Inflammatory macrophage treated with lipopolysaccharide for 1 hour (primary cell): ENCODE data around the gene MTERF2.
A peak's percentile ranks its signal among the peaks of the same experiment; 100 is the strongest.

ENCODE experiments used
- DNase-seq, 2 donors: peaks; one replicate each; pipeline ENCODE4 v3.0.0-alpha.2; 2020 to 2022

Gene MTERF2

DNA sequence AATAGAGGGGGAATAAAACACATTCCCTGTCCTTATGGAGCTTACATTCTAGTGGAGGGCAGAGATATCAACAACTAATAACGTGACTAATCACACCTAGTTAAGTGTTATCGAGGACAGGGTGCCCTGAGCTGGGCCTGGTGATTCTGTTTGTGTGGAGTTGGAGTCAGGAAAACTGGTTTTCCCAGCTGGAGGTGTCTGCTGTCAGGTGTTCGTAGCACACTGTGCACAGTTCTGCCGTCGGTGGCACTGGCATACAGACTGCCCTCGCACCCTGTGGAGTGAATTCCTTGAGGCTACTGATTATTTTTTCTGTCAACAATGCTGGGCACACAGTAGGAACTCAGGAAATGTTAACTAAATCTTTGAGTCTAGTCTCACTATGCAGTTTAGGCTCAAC is 900 bp upstream of the MTERF2 start:
- no peak for DNase-seq

DNA sequence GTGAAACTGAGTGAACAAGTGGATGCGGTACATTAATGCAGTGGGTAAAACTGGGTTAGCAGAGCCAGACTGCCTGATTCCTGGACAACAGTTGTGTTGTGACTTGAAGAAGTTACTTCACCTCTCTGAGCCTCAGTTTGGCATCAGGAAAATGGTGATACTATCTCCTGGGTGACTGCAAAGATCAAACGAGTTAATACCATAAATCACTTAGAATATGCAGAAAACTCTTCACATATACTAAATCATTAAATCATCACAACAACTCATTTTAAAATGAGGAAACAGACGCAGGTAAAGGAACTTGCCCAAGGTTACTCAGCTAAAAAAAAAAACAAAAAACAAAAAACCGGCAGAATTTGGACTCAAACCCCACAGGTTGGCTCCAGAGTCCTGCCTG is 811 bp downstream of the MTERF2 start:
- DNase-seq, result no peak

DNA sequence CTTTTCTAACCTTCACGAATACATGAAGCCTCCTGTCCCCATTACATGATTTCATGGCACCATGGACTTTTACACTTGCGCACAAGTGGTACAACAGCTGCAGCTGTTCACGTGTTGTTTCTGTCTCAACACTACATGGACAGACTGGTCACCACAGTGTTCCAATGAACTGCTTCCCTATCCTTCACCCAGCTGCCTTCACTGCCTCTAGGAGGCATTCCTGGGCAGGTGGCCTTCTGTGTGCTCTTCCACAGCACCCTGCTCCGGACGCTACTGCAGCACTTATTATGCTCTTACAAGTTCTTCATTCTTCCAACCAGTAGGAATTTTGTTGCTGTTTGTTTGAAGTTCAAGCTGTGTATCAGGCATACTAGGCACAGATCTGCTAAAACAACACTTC is 1.5 kb downstream of the MTERF2 start:
- no peak for DNase-seq

DNA sequence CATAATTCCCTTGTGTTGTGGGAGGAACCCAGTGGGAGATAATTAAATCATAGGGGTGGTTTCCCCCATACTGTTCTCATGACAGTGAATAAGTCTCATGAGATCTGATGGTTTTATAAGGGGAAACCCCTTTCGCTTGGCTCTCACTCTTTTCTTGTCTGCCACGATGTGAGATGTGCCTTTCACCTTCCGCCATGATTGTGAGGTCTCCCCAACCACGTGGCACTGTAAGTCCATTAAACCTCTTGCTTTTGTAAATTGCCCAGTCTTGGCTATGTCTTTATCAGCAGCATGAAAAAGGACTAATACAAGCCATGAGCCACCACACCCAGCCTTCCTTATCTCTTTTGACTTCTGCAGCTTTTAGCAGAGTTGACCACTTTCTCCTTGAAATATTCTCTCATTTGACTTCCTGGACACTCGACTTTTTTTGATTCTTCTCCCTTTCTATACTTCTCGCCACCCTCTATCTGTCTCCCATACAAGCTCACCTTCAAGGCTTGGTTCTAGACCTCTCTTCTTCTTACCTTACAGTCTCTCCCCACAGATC is 2.3 kb downstream of the MTERF2 start:
- DNase-seq, result no peak

DNA sequence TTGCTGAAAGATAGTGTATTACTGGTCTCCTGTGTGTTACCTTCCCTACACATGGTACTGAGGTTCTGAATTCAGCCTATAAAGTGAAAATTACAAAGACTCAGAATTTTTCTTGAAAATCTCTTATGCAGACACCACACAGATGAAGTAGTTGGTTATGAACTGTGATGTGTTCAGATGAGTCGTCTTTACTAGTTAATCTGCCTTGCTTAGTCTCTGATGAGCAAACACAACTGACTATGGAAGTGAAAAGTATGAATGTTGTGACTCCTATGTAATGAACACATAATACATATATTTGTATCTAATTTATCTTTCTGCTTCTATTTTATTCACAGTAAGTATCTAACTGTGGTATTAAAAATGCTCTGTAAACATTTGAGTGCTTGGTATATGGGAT is 4.7 kb downstream of the MTERF2 start:
- DNase-seq, result no peak

DNA sequence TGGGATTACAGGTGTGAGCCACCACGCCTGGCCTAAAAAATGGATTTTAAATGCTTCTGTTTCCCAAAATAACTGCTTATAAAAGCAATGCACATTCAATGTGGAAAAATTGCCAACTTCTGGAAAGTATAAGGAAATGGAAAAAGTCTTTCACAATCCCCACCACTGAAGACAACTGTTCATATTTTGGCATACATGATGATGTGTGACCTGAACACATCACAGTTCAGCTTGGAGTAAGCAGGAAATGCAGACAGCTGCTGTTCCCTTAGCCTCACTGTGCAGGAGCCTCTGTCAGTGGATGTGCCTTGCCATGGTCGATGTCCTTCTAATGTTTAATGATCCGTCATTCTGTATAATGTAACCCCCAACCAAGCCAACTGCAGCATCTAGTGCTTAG is 5.2 kb downstream of the MTERF2 start:
- DNase-seq, result no peak

DNA sequence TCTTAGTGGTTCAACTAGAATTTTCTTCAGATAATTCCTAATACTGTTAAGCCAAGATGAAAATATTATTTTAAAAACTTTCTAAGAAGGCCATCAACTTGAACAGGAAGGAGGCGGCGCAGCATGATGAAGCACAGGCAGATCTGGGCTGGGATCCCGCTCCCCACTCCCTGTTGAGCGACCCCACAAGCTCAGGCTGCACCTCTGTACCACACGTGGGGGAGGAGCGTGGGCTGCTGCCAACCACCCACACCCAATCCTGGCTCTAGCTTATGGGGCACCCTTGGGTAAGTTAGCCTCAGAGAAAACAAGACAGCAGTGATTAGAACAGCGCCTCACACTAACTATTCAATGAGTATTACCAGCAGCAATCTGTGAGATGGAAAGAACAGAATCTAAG is 6.0 kb downstream of the MTERF2 start:
- no peak for DNase-seq

DNA sequence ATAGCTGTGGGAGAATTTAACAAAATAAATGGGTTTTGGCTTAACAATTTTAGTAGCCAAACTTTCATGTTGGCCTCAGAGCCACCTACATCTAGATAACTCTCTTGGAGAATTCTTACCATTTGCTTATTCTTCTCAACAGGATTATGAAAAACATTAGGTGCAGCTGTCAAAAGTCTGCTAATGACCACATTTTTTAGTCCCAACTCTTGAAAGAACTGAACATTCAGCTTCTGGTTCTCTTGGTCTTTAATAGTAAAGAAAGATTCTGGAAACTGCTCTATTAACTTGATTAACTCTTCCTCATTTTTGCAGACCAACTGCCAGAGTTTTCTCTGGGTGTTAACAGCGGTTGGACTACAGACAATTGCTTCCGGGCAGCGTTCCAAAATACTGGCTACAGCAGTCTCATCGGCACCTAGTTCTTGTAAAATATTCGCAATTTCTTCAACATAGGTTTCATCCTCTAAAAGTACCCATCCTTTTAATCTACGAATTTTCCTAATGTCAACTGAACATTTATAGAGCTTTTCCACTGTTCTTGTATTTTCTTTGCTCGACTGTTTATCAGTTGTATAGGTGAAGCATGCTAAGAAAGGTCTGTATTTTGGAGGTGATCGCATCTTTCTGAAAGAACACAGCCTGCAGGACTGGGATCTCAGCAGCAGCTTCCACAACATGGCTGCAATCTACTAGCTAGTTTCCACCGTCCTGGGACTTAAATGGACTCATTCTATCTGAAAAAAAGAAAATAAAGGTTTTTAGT is 8.7 kb downstream of the MTERF2 start:
- DNase-seq, result no peak

DNA sequence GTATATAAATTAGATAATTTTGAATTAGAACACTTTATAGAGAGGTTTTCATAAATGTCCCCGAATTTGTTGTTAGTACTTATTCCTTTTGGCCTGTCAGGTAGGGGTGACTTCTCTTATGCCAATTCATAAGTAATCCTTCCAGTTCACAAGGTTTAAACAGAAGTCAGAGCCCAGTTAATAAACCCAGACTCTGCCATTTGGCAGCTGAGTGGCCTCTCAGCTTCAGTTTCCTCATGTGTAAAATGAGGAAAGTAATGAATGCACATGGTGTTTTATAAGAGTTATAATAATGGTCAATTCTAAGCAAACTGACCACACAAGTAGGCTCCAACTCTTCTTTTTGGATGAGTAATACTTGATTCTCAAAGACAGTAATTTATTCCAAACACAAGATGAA is 10.3 kb downstream of the MTERF2 start:
- DNase-seq, result no peak

DNA sequence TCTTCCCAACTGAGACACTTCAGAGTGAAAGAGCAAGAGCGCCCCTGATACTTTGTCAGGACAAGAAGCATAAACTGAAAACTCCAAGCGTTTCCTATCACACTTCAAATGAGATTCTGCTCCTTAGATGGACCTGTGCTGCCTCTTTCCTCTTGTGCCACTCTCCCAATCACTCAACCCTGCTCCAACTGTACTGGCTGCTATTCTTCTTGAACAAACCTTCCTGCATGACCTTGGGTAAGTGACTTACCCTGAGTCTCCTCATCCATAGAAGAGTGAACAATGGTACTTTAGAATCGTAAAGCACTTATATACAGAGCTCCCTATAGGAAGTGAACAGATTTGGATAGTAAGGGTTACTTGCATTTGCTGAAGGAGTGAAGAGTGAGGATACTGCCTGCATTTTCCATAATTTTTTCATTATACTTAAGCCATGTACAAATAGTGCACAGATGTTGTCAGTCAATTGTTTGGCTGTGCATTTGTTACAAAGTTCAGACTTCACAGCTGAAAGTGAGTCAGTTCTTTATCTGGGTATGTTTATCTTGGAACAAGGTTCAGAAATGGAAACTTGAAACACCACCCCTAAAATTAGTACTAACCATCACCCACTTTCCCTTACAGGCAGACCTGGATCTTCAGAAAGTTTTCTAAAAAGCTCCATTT is 10.8 kb downstream of the MTERF2 start:
- DNase-seq, result no peak

DNA sequence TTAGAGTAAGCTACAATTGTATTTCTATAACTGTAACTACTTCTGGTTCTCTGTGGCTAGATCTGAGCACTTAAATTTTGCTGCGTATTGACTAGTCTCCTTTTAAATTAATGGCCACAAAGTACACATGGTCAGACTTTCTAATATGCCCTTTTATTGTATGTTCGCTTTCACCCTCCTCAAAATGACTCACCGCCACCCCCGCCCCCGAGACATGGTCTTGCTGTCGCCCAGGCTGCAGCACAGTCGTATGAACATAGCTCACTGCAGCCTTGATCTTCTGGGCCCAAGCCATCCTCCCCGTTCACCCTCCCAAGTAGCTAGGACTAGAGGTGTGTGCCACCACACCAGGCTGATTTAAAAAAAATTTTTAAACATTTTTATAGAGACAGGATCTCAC is 11.8 kb downstream of the MTERF2 start:
- no peak for DNase-seq

DNA sequence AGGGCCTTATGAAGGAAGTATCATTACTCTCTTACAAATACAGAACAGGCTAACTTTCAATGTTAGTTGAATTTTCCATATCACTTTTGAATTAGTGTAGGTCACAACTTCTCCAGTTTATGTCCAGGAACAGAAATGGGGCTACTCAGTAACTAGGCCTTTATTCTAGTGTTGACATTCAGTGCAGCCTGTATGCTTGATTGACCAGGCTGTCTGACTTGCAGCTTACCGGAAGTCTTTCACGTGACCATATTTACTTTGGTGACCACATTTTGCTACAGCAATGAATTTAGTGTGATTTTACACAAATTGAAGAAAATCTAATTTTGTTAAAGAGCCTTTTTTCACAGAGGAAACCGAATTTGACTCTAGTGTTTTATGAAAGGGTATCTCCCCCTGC is 12.4 kb downstream of the MTERF2 start:
- no peak for DNase-seq

DNA sequence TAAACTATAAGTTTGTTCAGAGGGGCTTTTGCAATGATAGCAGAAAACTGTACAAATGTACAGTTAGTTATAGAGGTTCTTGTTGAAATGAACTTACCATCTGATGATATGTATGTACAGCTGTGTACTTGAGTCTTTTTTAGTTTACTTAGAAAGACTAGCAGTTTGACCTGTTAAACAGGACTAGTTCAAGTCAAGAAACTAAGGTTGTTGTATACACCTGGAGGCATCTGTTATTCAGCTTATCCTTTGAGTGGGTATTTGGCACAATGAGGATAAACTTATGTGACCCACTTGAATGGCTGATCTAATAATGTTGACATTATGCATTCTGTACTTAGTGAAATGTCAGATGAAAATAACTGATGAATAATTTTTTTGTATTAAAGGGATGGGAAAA is 13.4 kb downstream of the MTERF2 start:
- no peak for DNase-seq

DNA sequence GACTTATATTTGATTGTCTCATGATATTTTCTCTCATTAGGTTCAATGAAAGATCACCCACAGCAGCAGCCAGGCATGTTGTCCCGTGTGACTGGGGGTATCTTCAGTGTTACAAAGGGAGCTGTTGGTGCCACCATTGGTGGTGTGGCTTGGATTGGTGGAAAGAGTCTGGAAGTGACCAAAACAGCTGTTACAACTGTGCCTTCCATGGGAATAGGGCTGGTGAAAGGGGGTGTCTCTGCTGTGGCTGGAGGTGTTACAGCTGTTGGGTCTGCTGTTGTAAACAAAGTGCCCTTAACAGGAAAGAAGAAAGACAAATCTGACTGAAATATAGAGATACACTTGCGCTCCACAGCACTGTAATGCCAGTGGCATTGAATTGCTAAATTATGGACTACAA is 15.9 kb downstream of the MTERF2 start:
- no peak for DNase-seq

DNA sequence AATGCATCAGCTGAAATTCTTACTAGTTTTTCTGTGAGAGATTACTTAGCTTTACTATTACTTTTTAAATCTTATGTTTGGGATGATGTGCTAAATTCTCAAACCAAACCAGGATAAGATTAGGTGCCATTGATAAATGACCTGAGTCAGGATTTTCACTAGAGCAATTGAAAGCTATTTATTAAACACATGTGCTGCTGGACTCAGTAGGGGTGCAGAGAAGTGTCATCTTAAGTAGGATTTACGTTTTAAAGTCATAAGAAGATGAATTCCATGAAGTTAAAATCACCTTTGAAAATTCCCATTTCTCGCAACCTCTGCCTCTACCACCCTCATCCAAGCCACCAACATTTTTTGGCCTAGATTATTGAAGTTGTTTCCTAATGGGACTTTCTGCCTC is 22.4 kb downstream of the MTERF2 start:
- no peak for DNase-seq

DNA sequence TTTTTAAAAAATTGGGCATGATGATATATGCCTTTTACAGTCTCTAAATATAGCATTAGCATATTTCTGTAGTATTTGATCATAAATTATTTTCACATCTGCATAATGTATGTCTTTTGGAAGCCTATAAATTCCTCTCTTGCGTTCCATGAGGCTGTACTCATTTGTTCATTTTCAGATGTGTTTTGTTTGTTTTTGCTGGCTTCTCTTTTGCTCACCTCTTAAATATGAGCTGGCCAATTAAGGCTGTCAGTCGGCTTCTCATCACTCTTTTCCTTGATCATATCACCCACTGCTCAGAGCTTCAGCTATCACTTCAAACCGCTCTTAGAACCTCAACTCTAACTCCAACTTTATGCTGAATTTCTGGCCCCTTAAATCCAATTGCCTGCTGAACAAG is 24.7 kb downstream of the MTERF2 start:
- no peak for DNase-seq

DNA sequence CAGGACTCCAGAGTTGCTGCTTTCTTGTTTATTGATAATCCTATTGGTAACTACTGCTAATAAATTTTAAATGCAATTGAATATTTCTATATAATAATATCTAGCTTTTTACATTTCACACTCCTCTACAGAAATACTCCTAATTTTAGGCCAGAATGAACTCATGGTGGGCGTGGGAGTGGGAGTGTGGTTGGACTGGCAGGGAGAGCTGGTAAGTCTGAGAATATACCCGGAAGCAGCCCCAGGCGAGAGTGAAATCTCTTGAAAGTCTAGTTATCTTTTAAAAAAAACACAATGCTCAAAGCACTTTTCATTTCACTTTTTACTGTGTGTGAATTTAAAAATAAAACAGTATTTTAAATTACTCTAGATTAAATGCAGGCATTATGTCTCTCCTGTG is 26.5 kb downstream of the MTERF2 start:
- no peak for DNase-seq

DNA sequence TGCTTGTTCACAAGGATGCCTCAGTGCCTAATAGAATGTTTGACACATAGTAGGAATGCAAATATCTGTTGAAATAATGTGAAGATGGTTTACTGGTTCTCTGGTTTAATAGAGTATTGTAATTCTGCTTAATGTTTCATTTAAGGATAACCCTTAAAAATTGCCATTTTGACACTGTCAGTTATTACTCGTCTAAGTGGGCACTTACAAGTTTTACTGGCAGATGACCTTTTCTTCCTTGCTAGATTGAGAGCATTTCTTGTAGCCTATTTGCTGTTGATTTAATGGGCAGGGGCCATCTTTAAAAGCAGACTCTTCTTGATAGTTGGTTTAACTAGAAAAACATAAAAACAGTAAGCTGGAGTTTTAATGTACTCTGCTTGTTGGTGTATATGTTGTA is 29.4 kb downstream of the MTERF2 start:
- DNase-seq, result no peak

DNA sequence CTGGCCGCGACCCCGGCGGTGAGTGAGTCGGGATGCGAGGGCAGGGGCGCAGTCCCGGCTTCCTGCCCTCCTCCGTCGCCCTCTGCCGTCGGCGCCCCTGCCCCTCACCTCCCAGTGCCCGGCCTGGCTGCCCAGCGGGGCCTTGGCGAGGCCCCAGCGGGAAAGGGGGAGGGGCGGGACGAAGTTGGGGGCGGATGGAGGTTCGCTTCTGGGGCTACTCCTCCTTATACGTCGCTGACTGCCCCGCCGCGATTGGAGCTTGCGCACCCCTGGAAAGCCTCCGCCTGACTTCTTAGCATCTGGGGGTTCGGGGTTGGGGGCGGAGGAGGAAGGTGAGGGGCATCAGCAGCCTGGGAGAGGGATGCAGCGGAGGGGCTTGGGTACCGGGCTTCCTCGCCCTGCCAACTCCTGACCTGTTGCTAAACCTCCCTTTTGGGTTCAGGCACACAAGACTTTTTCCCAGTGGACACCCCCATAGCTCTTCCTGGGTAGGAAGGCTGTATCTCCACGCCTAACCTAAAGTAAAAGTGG is 30.8 kb downstream of the MTERF2 start:
- DNase-seq, result peak; percentile 19 to 30

DNA sequence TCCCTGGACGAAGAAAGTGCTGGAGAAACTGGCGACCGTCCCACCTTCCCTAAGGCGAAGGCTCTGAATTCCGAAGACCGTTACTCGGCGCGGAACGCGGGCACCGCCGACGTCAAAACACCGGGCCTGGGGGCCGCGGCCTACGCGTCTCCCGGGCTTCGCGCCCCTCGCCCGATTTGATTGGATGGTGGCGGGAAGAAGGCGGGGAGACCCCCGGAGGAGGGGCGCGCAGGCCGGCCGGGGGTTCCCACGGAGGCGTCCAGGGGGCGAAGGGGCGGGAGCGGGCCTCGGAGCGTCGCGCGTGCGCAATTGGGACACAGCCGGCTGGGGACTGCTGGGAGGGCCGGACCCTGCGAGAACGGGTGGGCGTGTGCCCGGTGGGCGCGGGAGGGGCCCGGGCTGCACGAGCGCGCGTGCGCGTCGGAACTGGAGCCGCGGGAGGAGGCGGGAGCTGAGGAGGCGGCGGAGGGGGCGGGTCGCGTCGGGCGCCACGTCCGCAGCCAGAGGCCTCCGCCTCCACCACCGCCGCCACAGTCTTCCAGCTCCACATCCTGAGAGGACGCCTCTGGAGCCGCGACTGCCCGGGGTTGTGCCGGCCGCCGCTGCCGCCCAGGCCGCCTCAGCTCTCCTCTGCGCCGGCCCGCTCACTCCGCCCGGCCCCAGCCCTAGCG is 31.4 kb downstream of the MTERF2 start, which contains the start of gene TMEM263:
Gene TMEM263, plus strand, starts transcription at position 531 of the 671 bp plus-strand sequence. CDS start 11,210 bp downstream, outside the sequence.
- DNase-seq, result peak; percentile 60 to 63

DNA sequence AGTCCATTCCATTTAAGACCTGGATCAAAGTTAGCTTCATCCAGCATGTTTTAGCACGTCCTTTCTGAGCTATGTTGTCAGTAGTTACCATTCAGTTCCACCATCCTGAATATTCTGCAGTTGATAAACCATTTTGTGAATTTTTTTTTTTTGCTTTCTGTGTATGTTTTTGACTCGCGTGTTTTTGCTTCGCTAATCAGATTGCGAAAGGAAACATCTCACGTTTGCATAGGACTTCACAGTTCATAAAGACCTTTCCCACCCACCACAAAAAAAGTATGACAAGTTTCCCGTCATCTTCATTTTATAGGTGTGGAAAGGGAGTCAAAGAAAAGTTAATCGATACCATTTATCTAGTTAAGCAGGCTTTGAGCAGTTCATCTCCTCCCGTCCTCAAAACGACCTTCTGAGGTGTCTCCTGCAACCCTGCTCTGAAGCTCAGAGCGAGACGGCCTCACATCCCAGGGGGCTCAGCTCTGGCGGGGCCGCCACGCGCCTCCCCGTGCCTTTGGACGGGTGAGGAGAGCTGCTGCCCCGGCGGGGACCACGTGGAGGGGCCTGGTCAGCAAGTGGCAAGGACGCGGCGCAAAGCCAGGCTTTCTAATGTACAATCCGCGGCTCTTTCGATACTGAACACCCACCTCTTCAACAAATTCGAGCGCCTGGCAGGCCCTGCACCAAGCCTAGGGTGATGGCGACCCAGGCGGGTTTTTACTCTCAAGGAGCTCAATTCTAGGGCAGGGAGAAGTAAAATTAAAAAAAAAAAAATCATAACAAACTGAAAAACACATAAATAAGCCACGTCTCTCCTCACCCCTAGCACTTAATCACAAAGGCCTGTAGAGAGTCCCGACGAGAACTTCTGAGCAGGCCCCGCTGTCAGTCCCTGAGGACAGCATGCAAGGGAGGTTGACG is 32.2 kb downstream of the MTERF2 start:
- no peak for DNase-seq
